OCI-LY7 (cell line): ENCODE results near the gene ARHGAP24. TPM values are rescaled to one million over a fixed set of nuclear protein-coding genes. Genes with fewer than 3 reads are reported as not detected.

Experiments used
- BruUV-seq: library from RNA; stranded (reverse); fragments of 400-500 nt; replicated peaks from 2 replicates; lab custom pipeline; 2021; lab: Mats Ljungman, UMichigan
- CTCF ChIA-PET: fragments of 300-600 bp; sonication (Branson Sonifier 250); formaldehyde crosslinking; loops from one replicate; lab custom pipeline; 2022; ENCODE audit warnings: antibody characterized with exemption; ENCODE audit not compliant: unreplicated experiment; lab: Charles Lee
- POLR2A ChIA-PET: fragments of 300-600 bp; sonication (Branson Sonifier 250); formaldehyde crosslinking; loops from one replicate; lab custom pipeline; 2022; ENCODE audit warnings: antibody characterized with exemption; lab: Charles Lee
- DNase-seq: peaks from one replicate; pipeline ENCODE4 v3.0.0-alpha.2; 2015; ENCODE audit warnings: low spot score
- H2AFZ ChIP-seq: fragments of 200-600 bp; sonication (generic), shearing (Covaris generic); 2 replicates; pipeline ENCODE4 v1.6.1; 2014; ENCODE audit warnings: mild to moderate bottlenecking, antibody characterized with exemption, low read length, moderate library complexity
- H3K27ac ChIP-seq: fragments of 200-600 bp; sonication (generic); 2 replicates; pipeline ENCODE4 v1.5.1; 2014; ENCODE audit warnings: mixed run types, low read depth, mild to moderate bottlenecking, moderate library complexity, low read length, inconsistent platforms; ENCODE audit not compliant: poor library complexity, severe bottlenecking
- H3K36me3 ChIP-seq: fragments of 200-600 bp; sonication (generic); 2 replicates; pipeline ENCODE4 v1.6.1; 2014; ENCODE audit warnings: mild to moderate bottlenecking, antibody characterized with exemption, low read length, moderate library complexity, mixed read lengths; ENCODE audit not compliant: insufficient read depth
- H3K4me1 ChIP-seq: fragments of 200-600 bp; sonication (generic); 2 replicates; pipeline ENCODE4 v1.5.1; 2014; ENCODE audit warnings: mild to moderate bottlenecking, low read length; ENCODE audit not compliant: insufficient read depth, poor library complexity, severe bottlenecking
- H3K4me2 ChIP-seq: fragments of 200-600 bp; sonication (generic); 2 replicates; pipeline ENCODE4 v1.6.1; 2014; ENCODE audit warnings: mild to moderate bottlenecking, low read length
- H3K4me3 ChIP-seq: fragments of 200-600 bp; sonication (generic); 2 replicates; pipeline ENCODE4 v1.5.1; 2014; ENCODE audit warnings: mild to moderate bottlenecking, low read depth, low read length; ENCODE audit not compliant: poor library complexity, severe bottlenecking
- H3K79me2 ChIP-seq: fragments of 200-600 bp; sonication (generic); 2 replicates; pipeline ENCODE4 v1.6.1; 2016; ENCODE audit warnings: low read depth, mild to moderate bottlenecking, low read length, moderate library complexity, mixed read lengths; ENCODE audit not compliant: insufficient read depth
- H3K9me2 ChIP-seq: fragments of 200-600 bp; sonication (generic); 2 replicates; pipeline ENCODE4 v1.6.1; 2016; ENCODE audit warnings: mild to moderate bottlenecking, low read length, mixed read lengths; ENCODE audit not compliant: insufficient read depth
- H3K9me3 ChIP-seq: fragments of 200-600 bp; sonication (generic); 2 replicates; pipeline ENCODE4 v1.6.1; 2014; ENCODE audit warnings: mild to moderate bottlenecking, mixed run types, low read length, mixed read lengths
- H4K20me1 ChIP-seq: fragments of 200-600 bp; sonication (generic); 2 replicates; pipeline ENCODE4 v1.6.1; 2014; ENCODE audit warnings: mild to moderate bottlenecking, antibody characterized with exemption, low read length, moderate library complexity, mixed read lengths; ENCODE audit not compliant: insufficient read depth
- EZH2phosphoT487 ChIP-seq: fragments of 200-600 bp; sonication (generic); IDR thresholded peaks from 2 replicates; pipeline ENCODE4 v1.6.1; 2018; ENCODE audit warnings: low read depth, borderline replicate concordance, mild to moderate bottlenecking, mixed run types, antibody characterized with exemption, low read length, moderate library complexity, mixed read lengths
- intact Hi-C: fragments of 100-400 bp; cut with micrococcal nuclease; formaldehyde crosslinking; loops from one replicate; pipeline ENCODE4 v1.10.0; 2022; ENCODE audit not compliant: unreplicated experiment
- total RNA-seq, 2 experiments: library from RNA; depleted of rRNA in 1 of 2; stranded (reverse); fragments of >200 nt in 1 of 2; shearing (Covaris generic) in 1 of 2; gene quantifications; 2 replicates each; pipeline ENCODE4 v1.2.3, GENCODE V29; 2014 to 2022
- TF ChIP-seq, protein P1 (sequence below): fragments of 200-600 bp; sonication (generic); conservative IDR thresholded peaks from 2 replicates; pipeline ENCODE4 v1.5.1; 2014; ENCODE audit warnings: mild to moderate bottlenecking, antibody characterized with exemption, low read length, moderate library complexity, mixed read lengths

ARHGAP24 gene
- total RNA-seq, 2 experiments from 2014 or later: 0.88 to 4.4 TPM

- intact Hi-C loops: no loop called here
- Histone ChIP-seq H3K27ac (peak overlapping the region; percentile 73), H3K4me3 (peak overlapping the region; percentile 63), H3K79me2 (no peaks in the 10 kb centered on the region), H3K9me3 (no peaks in the 10 kb centered on the region), H3K4me1 (peaks cover 40% of the 10 kb centered on the region), H4K20me1 (no peaks in the 10 kb centered on the region), H3K4me2 (peak overlapping the region; percentile 84), H3K9me2 (no peaks in the 10 kb centered on the region), H2AFZ (peak overlapping the region; percentile 87), H3K36me3 (no peaks in the 10 kb centered on the region)
- TF ChIP-seq, protein P1, sequence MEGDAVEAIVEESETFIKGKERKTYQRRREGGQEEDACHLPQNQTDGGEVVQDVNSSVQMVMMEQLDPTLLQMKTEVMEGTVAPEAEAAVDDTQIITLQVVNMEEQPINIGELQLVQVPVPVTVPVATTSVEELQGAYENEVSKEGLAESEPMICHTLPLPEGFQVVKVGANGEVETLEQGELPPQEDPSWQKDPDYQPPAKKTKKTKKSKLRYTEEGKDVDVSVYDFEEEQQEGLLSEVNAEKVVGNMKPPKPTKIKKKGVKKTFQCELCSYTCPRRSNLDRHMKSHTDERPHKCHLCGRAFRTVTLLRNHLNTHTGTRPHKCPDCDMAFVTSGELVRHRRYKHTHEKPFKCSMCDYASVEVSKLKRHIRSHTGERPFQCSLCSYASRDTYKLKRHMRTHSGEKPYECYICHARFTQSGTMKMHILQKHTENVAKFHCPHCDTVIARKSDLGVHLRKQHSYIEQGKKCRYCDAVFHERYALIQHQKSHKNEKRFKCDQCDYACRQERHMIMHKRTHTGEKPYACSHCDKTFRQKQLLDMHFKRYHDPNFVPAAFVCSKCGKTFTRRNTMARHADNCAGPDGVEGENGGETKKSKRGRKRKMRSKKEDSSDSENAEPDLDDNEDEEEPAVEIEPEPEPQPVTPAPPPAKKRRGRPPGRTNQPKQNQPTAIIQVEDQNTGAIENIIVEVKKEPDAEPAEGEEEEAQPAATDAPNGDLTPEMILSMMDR: no peak
- TF ChIP-seq EZH2phosphoT487: no peak
- TSS peak; percentile 91 for BruUV-seq
- POLR2A ChIA-PET: interaction anchor here (0.6 to 2.7 kb wide), 20 partner anchors 9 to 497 kb away, joined by 3 to 27 read pairs (median 4); no protein-coding TSS in a partner anchor
- DNase-seq: peak; percentile 48
- CTCF ChIA-PET: interaction anchor here (0.8 to 1.0 kb wide), 4 partner anchors 10 to 31 kb away, joined by 3 to 5 read pairs (median 4); no protein-coding TSS in a partner anchor
Observed at GRCh38 chr4:85778632-85779131, 303.7 kb downstream of the ARHGAP24 start.

DNA sequence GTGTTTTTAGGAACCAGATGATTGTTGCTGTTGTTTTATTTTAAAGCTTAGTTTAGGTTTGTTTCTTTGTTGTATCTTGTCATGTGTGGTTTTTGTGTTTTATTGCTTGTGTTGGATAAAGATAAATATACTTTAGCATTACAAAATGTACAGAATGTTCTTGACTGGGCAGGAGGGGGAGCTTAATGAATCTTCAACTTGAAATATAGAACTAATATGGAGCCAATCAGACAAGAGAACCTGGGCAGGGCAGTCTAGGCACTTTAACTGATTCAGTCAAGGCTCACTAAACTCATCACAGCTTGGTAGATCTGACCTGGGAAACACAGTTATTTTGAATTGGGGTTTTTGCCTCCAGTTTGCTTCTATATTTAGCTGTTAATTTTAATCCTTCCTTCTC, 304.2 kb downstream of the ARHGAP24 start:
- H3K4me1 ChIP-seq: peaks cover 42% of the 10 kb centered on the region
- H3K9me2 ChIP-seq: no peaks in the 10 kb centered on the region
- H2AFZ ChIP-seq: peak overlapping the region; percentile 87
- peak overlapping the region; percentile 73 for H3K27ac ChIP-seq
- DNase-seq: peak; percentile 54
- POLR2A ChIA-PET: interaction anchor here (0.6 to 2.7 kb wide), 20 partner anchors 9 to 497 kb away, joined by 3 to 27 read pairs (median 4); no protein-coding TSS in a partner anchor
- no peaks in the 10 kb centered on the region for H3K79me2 ChIP-seq
- H3K9me3 ChIP-seq: no peaks in the 10 kb centered on the region
- intact Hi-C loops: no loop called here
- H3K4me2 ChIP-seq: peak overlapping the region; percentile 84
- CTCF ChIA-PET: interaction anchor here (0.8 to 1.0 kb wide), 4 partner anchors 9 to 32 kb away, joined by 3 to 5 read pairs (median 4); no protein-coding TSS in a partner anchor
- H4K20me1 ChIP-seq: no peaks in the 10 kb centered on the region
- TF ChIP-seq, protein P1: no peak; the same call in 1 of the 2 replicates
- TF ChIP-seq EZH2phosphoT487: no peak
- peak overlapping the region; percentile 63 for H3K4me3 ChIP-seq
- no TSS peak for BruUV-seq
- H3K36me3 ChIP-seq: no peaks in the 10 kb centered on the region

- DNase-seq: peak; percentile 28
- POLR2A ChIA-PET: interaction anchor here (0.6 kb wide), 2 partner anchors 235 to 363 kb away, joined by 3 to 5 read pairs; no protein-coding TSS in a partner anchor
- TF ChIP-seq EZH2phosphoT487: no peak
- TF ChIP-seq, protein P1: no peak
- 0 out of 2 replicates have a peak overlapping the region, but pooled peaks have one; percentile 2 for H3K4me2 ChIP-seq
- H3K36me3 ChIP-seq: no peaks in the 10 kb centered on the region
- no peaks in the 10 kb centered on the region for H3K79me2 ChIP-seq
- intact Hi-C loops: no loop called here
- H3K27ac ChIP-seq: no peak overlapping the region
- H3K4me3 ChIP-seq: no peak overlapping the region
- no peaks in the 10 kb centered on the region for H4K20me1 ChIP-seq
- H3K9me3 ChIP-seq: no peaks in the 10 kb centered on the region
- no peaks in the 10 kb centered on the region for H3K9me2 ChIP-seq
- no TSS peak for BruUV-seq
- CTCF ChIA-PET: no interaction called here
- no peak overlapping the region; the same call in 1 of the 2 replicates for H2AFZ ChIP-seq
- peaks cover 42% of the 10 kb centered on the region for H3K4me1 ChIP-seq
Observed at GRCh38 chr4:85780664-85781063, 305.7 kb downstream of the ARHGAP24 start.
